HG03432 (cell line): ENCODE measurements around the gene STKLD1.
A peak's percentile ranks its signal among the peaks of the same experiment; 100 is the strongest.

Source experiments
- ATAC-seq: cut with Tn5 transposase; IDR thresholded peaks from one replicate; pipeline ENCODE4 v1.9.1; 2021; ENCODE audit warnings: mild to moderate bottlenecking, moderate library complexity; ENCODE audit not compliant: unreplicated experiment

Gene STKLD1

GRCh38 chr9:133405508-133406438 lies 29.6 kb downstream of the STKLD1 start:
- no peak for ATAC-seq

DNA sequence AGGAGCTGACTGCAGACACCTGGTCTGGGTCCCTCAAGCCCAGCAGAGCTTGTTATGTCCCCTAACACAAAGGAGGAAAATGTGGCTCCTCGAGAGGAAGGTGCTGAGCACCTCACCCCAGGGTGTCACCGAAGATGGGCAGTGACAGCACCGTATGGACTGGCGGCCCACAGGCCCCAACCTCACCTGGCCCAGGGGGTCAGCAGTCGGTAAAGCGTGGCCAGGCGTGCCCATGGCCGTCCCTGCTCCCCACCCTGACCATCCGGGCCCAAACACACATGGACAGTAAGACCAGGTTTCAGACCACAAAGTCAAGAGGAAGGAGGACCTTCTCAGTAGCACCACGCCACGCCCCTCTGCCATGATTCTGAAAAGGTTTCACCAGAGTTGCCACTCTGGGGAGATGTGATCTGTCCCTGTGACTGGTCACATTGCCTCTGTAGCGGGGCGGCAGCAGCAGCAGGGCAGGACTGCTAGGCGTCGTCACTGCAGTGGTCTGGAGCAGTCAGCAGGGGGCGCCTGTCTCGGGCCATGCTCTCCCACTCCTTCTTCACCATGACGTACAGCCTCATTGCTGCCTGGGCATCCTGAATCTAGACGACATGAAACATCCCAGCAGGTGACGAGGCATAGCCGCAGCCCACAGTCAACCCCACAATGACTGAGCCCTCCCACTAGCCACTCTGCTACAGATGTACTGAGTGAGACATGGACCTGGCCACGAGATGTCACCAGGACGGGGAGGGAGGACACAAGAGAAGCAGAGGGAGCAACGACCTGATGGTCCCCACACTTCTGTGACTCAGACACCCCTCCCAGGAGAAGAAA lies 30.5 kb downstream of the STKLD1 start:
- ATAC-seq, result peak; percentile 67

DNA sequence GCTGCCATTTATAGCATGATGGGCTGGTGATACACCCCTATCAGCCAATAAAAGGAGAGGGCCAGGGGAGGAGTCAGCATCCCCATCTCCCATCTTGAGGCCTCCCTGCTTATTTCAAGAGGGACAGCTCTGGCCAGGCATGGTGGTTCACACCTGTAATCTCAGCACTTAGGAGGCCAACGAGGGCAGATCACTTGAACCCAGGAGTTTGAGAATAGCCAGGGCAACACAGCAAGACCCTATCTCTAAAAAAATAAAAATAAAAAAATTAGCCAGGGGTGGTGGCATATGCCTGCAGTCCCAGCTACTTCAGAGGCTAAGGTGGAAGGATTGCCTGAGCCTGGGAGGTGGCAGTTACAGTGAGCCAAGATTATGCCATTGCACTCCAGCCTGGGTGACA lies 31.9 kb downstream of the STKLD1 start:
- ATAC-seq, result no peak

GRCh38 chr9:133415170-133415569 lies 39.0 kb downstream of the STKLD1 start:
- no peak for ATAC-seq

- peak; percentile 76 for ATAC-seq
Measured at GRCh38 chr9:133417541-133418461, 41.6 kb downstream of the STKLD1 start, which contains the start of gene REXO4. Gene REXO4 (minus strand): TSS chr9:133418010. CDS start chr9:133417844, 166 bp downstream.

DNA sequence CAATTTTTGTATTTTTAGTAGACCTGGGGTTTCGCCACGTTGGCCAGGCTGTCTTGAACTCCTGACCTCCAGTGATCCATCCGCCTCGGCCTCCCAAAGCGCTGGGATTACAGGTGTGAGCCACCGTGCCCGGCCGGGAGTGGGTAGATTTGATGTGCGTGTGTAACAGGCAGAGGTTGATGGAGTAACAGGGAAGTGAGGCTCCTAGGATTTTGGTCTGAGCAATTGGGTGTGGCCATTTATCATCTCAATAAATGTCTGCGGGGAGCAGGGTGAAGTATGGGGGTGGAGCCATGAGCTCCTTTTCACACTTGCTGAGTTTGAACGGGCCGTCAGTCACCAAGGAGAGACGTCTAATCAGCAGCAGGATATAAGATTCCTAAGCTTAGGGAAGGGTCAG lies 42.8 kb downstream of the STKLD1 start:
- ATAC-seq, result no peak

DNA sequence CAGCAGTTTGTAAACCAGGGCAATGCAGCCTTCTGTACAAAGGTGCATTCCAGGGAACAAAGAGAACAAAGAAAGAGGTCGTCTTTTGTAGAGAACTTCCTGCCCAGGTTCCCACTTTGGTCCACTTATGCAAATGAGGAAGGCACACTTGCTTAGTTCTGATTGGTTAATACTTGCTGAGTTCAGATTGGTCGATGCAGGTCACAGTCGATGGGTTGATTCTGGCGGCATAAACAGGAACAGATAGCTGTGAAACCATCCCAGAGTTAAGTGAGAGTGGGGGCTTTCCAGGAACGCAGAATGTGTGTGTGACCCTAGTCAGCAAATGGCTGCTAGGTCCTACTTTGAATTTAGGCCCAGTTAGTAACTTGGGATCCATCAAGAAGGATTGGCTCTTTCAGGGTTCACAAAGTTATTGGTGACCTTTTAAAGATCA lies 44.2 kb downstream of the STKLD1 start:
- no peak for ATAC-seq

- no peak for ATAC-seq
Measured at GRCh38 chr9:133421615-133422542, 45.7 kb downstream of the STKLD1 start, which contains the start of gene ADAMTS13. Gene ADAMTS13 (plus strand): TSS chr9:133422367. CDS start chr9:133422444, 77 bp downstream.

GRCh38 chr9:133423216-133423615 lies 47.0 kb downstream of the STKLD1 start:
- ATAC-seq, result no peak

- no peak for ATAC-seq
Measured at GRCh38 chr9:133424187-133424586, 48.0 kb downstream of the STKLD1 start.

GRCh38 chr9:133425049-133425632 lies 49.0 kb downstream of the STKLD1 start:
- ATAC-seq, result no peak

DNA sequence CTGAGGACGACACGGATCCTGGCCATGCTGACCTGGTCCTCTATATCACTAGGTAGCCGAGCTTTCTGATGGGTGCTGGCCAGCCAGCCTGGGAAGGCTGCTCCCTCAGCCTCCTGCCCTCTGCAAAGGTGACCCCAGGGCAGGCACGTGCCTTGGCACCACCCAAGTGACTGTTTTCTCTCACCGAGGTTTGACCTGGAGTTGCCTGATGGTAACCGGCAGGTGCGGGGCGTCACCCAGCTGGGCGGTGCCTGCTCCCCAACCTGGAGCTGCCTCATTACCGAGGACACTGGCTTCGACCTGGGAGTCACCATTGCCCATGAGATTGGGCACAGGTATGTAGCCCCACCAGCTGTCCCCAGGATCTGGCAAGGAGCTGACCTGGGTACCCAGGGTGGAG lies 49.8 kb downstream of the STKLD1 start:
- no peak for ATAC-seq

DNA sequence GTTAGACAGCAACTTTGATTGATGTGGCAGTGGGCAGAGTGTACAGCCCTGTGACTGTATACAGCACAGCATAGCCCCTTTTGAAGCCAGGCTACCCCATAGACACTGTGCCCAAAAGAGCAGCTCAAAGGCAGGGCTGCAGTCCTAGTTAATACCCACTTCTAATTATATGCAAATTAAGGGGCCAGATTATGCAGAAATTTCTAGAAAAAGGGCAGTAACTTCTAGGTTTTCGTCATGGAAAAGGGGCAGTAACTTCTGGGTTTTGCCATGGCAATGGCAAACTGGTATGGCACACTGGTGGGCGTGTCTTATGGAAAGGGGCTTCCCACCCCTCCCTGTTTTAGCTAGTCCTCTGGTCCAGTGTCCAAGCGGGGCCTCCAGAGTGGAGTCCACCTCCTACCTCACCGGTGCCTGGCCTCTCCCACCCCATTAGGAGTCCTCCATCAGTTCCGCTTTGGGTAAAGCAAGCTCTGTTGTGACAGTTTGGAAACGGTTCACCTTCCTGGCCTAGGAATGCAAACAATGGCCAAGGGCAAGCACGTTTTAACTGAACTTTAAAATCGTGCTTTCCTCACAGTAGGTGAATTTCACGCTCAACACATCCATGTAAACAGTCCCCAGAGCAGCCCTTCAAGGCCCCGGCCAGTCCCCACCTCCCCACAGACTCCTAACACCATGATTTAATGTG lies 51.6 kb downstream of the STKLD1 start:
- no peak for ATAC-seq

GRCh38 chr9:133428617-133429101 lies 52.5 kb downstream of the STKLD1 start:
- ATAC-seq, result no peak

DNA sequence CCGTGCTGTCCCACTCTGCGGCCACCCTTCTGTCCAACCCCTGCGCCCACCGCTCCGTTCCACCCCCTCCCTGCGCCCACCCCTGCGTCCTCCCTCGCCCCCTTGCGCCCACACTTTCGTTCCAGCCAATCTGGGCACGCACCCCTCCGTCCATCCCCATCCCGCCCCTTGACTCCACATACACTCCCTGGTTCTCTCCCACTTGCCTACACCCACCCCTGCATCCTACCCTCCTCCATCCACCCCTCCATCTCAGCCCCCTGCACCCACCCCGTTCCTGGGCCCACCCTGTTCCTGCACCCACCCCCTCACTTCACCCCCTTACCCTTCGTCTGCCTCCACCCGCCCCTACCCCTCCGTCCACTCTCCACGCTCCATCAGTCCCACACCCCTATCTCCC lies 53.0 kb downstream of the STKLD1 start:
- ATAC-seq, result no peak

GRCh38 chr9:133429641-133430161 lies 53.5 kb downstream of the STKLD1 start:
- no peak for ATAC-seq

- no peak for ATAC-seq
Measured at GRCh38 chr9:133430244-133430643, 54.1 kb downstream of the STKLD1 start.

GRCh38 chr9:133433351-133433843 lies 57.2 kb downstream of the STKLD1 start:
- ATAC-seq, result no peak
